Measurements from ENCODE around the gene MAP7.
"Not testable (repeated sequence)": the region's sequence is repeated elsewhere in the genome, so short reads cannot be mapped to it uniquely, and the experiment has no call there.

The MAP7 gene

GRCh38 chr6:136500414-136500813 is 49.8 kb downstream of the MAP7 start:
- no peaks in the 10 kb centered on the region for H3K4me1 ChIP-seq (ENCODE audit: control insufficient read depth in 1 of 2, insufficient read depth in 2 of 2, low read length in 2 of 2)
- no peaks in the 10 kb centered on the region for H3K36me3 ChIP-seq (ENCODE audit: control insufficient read depth in 1 of 2, insufficient read depth in 2 of 2, low read length in 2 of 2)
- H3K4me3 ChIP-seq (ENCODE audit: low read depth in 1 of 2, low read length in 2 of 2): no peak overlapping the region
- no peaks in the 10 kb centered on the region for H3K9me3 ChIP-seq (ENCODE audit: control insufficient read depth in 1 of 2, low read length in 2 of 2)
- H3K27ac ChIP-seq (ENCODE audit: low read depth, low read length): no peak overlapping the region
- H3K9ac ChIP-seq (ENCODE audit: low read depth in 1 of 2, low read length in 2 of 2): no peak overlapping the region
- no peaks in the 10 kb centered on the region for H3K27me3 ChIP-seq (ENCODE audit: control insufficient read depth in 1 of 2, insufficient read depth in 2 of 2, low read length in 2 of 2)

- H3K27me3 ChIP-seq (ENCODE audit: control insufficient read depth in 1 of 2, insufficient read depth in 2 of 2, low read length in 2 of 2): no peaks in the 10 kb centered on the region
- H3K4me3 ChIP-seq (ENCODE audit: low read depth in 1 of 2, low read length in 2 of 2): no peak overlapping the region
- no peaks in the 10 kb centered on the region for H3K4me1 ChIP-seq (ENCODE audit: control insufficient read depth in 1 of 2, insufficient read depth in 2 of 2, low read length in 2 of 2)
- no peaks in the 10 kb centered on the region for H3K9me3 ChIP-seq (ENCODE audit: control insufficient read depth in 1 of 2, low read length in 2 of 2)
- H3K27ac ChIP-seq (ENCODE audit: low read depth, low read length): no peak overlapping the region
- no peaks in the 10 kb centered on the region for H3K36me3 ChIP-seq (ENCODE audit: control insufficient read depth in 1 of 2, insufficient read depth in 2 of 2, low read length in 2 of 2)
- H3K9ac ChIP-seq (ENCODE audit: low read depth in 1 of 2, low read length in 2 of 2): no peak overlapping the region
Measured at GRCh38 chr6:136499370-136499769, 50.9 kb downstream of the MAP7 start.

DNA sequence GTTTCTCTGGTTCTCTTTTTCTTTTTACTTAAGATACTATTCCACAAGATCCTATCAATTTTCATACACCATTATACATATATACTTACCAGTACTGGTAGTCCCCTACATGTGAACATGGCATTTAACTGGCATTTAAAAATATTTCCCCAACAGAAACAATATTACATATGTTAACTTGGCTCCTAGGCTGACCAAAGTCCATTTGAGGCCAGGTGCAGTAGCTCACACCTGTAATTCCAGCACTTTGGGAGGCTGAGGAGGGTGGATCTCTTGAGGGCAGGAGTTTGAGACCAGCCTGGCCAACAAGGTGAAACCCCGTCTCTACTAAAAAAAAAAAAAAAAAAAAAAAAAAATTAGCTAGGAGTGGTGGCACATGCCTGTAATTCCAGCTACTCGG is 53.8 kb downstream of the MAP7 start:
- not testable (repeated sequence) for H3K27me3 ChIP-seq (ENCODE audit: control insufficient read depth in 1 of 2, insufficient read depth in 2 of 2, low read length in 2 of 2); H3K9ac ChIP-seq (ENCODE audit: low read depth in 1 of 2, low read length in 2 of 2); H3K36me3 ChIP-seq (ENCODE audit: control insufficient read depth in 1 of 2, insufficient read depth in 2 of 2, low read length in 2 of 2); H3K4me1 ChIP-seq (ENCODE audit: control insufficient read depth in 1 of 2, insufficient read depth in 2 of 2, low read length in 2 of 2); H3K27ac ChIP-seq (ENCODE audit: low read depth, low read length); H3K9me3 ChIP-seq (ENCODE audit: control insufficient read depth in 1 of 2, low read length in 2 of 2); H3K4me3 ChIP-seq (ENCODE audit: low read depth in 1 of 2, low read length in 2 of 2)

- Histone ChIP-seq H3K27ac (ENCODE audit: low read depth, low read length) (no peak overlapping the region), H3K4me3 (ENCODE audit: low read depth in 1 of 2, low read length in 2 of 2) (no peak overlapping the region), H3K36me3 (ENCODE audit: control insufficient read depth in 1 of 2, insufficient read depth in 2 of 2, low read length in 2 of 2) (no peaks in the 10 kb centered on the region), H3K9me3 (ENCODE audit: control insufficient read depth in 1 of 2, low read length in 2 of 2) (no peaks in the 10 kb centered on the region), H3K4me1 (ENCODE audit: control insufficient read depth in 1 of 2, insufficient read depth in 2 of 2, low read length in 2 of 2) (no peaks in the 10 kb centered on the region), H3K27me3 (ENCODE audit: control insufficient read depth in 1 of 2, insufficient read depth in 2 of 2, low read length in 2 of 2) (no peaks in the 10 kb centered on the region), H3K9ac (ENCODE audit: low read depth in 1 of 2, low read length in 2 of 2) (no peak overlapping the region)
Measured at GRCh38 chr6:136494710-136495109, 55.5 kb downstream of the MAP7 start.

DNA sequence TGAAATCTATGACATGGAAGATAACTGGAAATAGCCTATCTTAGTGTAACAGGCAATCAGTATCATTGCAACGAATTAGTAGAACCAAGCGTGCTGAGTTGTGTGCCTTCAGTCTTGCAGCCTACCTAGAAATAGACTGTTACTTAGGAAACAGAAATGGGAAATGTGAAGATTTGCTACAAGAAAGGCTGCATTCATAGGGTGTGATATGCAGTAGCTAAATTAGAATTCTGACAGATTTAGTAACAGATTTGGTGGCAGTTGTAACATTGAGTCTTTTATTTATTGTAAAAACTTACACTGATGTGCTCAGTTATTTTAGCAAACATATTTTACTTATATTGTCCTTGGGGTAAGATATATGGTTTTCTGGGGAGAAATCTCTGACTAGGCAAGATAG is 56.2 kb downstream of the MAP7 start:
- Histone ChIP-seq H3K9me3 (ENCODE audit: control insufficient read depth in 1 of 2, low read length in 2 of 2) (no peaks in the 10 kb centered on the region), H3K27ac (ENCODE audit: low read depth, low read length) (no peak overlapping the region)

DNA sequence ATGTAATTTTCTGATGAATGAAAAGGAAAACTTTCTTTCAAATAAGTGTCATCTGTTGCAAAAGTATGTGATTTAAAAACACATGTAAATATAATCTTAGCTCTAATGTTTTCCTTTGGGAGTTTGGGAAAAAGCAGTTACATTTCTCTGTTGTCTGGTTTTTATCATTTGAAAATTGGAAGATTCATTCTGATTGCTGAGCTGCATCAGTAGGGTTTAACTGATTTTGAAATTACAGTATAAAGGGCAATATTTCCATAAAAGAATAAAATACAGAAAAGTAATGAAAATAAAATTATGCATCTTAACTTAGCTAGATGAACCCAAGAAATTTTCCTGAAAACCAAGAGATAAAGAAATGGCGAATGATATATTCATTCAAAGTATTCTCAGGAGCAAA is 57.8 kb downstream of the MAP7 start:
- Histone ChIP-seq H3K27me3 (ENCODE audit: control insufficient read depth in 1 of 2, insufficient read depth in 2 of 2, low read length in 2 of 2) (no peaks in the 10 kb centered on the region), H3K4me1 (ENCODE audit: control insufficient read depth in 1 of 2, insufficient read depth in 2 of 2, low read length in 2 of 2) (no peaks in the 10 kb centered on the region), H3K9ac (ENCODE audit: low read depth in 1 of 2, low read length in 2 of 2) (no peak overlapping the region), H3K4me3 (ENCODE audit: low read depth in 1 of 2, low read length in 2 of 2) (no peak overlapping the region), H3K9me3 (ENCODE audit: control insufficient read depth in 1 of 2, low read length in 2 of 2) (no peaks in the 10 kb centered on the region), H3K27ac (ENCODE audit: low read depth, low read length) (no peak overlapping the region), H3K36me3 (ENCODE audit: control insufficient read depth in 1 of 2, insufficient read depth in 2 of 2, low read length in 2 of 2) (no peaks in the 10 kb centered on the region)

More for the DNA sequence above, 56.2 kb downstream of the MAP7 start:
- no peak overlapping the region for H3K4me3 ChIP-seq (ENCODE audit: low read depth in 1 of 2, low read length in 2 of 2)
- no peaks in the 10 kb centered on the region for H3K27me3 ChIP-seq (ENCODE audit: control insufficient read depth in 1 of 2, insufficient read depth in 2 of 2, low read length in 2 of 2)
- no peak overlapping the region for H3K9ac ChIP-seq (ENCODE audit: low read depth in 1 of 2, low read length in 2 of 2)
- H3K4me1 ChIP-seq (ENCODE audit: control insufficient read depth in 1 of 2, insufficient read depth in 2 of 2, low read length in 2 of 2): no peaks in the 10 kb centered on the region
- H3K36me3 ChIP-seq (ENCODE audit: control insufficient read depth in 1 of 2, insufficient read depth in 2 of 2, low read length in 2 of 2): no peaks in the 10 kb centered on the region

GRCh38 chr6:136491754-136492153 is 58.5 kb downstream of the MAP7 start:
- H3K27ac ChIP-seq (ENCODE audit: low read depth, low read length): no peak overlapping the region
- H3K9me3 ChIP-seq (ENCODE audit: control insufficient read depth in 1 of 2, low read length in 2 of 2): no peaks in the 10 kb centered on the region
- H3K4me1 ChIP-seq (ENCODE audit: control insufficient read depth in 1 of 2, insufficient read depth in 2 of 2, low read length in 2 of 2): no peaks in the 10 kb centered on the region
- H3K9ac ChIP-seq (ENCODE audit: low read depth in 1 of 2, low read length in 2 of 2): no peak overlapping the region
- no peak overlapping the region for H3K4me3 ChIP-seq (ENCODE audit: low read depth in 1 of 2, low read length in 2 of 2)
- no peaks in the 10 kb centered on the region for H3K27me3 ChIP-seq (ENCODE audit: control insufficient read depth in 1 of 2, insufficient read depth in 2 of 2, low read length in 2 of 2)
- no peaks in the 10 kb centered on the region for H3K36me3 ChIP-seq (ENCODE audit: control insufficient read depth in 1 of 2, insufficient read depth in 2 of 2, low read length in 2 of 2)

- Histone ChIP-seq H3K9ac (ENCODE audit: low read depth in 1 of 2, low read length in 2 of 2) (no peak overlapping the region), H3K4me3 (ENCODE audit: low read depth in 1 of 2, low read length in 2 of 2) (no peak overlapping the region), H3K4me1 (ENCODE audit: control insufficient read depth in 1 of 2, insufficient read depth in 2 of 2, low read length in 2 of 2) (no peaks in the 10 kb centered on the region), H3K27me3 (ENCODE audit: control insufficient read depth in 1 of 2, insufficient read depth in 2 of 2, low read length in 2 of 2) (no peaks in the 10 kb centered on the region), H3K36me3 (ENCODE audit: control insufficient read depth in 1 of 2, insufficient read depth in 2 of 2, low read length in 2 of 2) (no peaks in the 10 kb centered on the region), H3K27ac (ENCODE audit: low read depth, low read length) (no peak overlapping the region), H3K9me3 (ENCODE audit: control insufficient read depth in 1 of 2, low read length in 2 of 2) (no peaks in the 10 kb centered on the region)
Measured at GRCh38 chr6:136491251-136491650, 59.0 kb downstream of the MAP7 start.

GRCh38 chr6:136489689-136490033 is 60.6 kb downstream of the MAP7 start:
- H3K36me3 ChIP-seq (ENCODE audit: control insufficient read depth in 1 of 2, insufficient read depth in 2 of 2, low read length in 2 of 2); H3K27ac ChIP-seq (ENCODE audit: low read depth, low read length); H3K9ac ChIP-seq (ENCODE audit: low read depth in 1 of 2, low read length in 2 of 2); H3K27me3 ChIP-seq (ENCODE audit: control insufficient read depth in 1 of 2, insufficient read depth in 2 of 2, low read length in 2 of 2); H3K4me1 ChIP-seq (ENCODE audit: control insufficient read depth in 1 of 2, insufficient read depth in 2 of 2, low read length in 2 of 2); H3K4me3 ChIP-seq (ENCODE audit: low read depth in 1 of 2, low read length in 2 of 2); H3K9me3 ChIP-seq (ENCODE audit: control insufficient read depth in 1 of 2, low read length in 2 of 2): not testable (repeated sequence)

DNA sequence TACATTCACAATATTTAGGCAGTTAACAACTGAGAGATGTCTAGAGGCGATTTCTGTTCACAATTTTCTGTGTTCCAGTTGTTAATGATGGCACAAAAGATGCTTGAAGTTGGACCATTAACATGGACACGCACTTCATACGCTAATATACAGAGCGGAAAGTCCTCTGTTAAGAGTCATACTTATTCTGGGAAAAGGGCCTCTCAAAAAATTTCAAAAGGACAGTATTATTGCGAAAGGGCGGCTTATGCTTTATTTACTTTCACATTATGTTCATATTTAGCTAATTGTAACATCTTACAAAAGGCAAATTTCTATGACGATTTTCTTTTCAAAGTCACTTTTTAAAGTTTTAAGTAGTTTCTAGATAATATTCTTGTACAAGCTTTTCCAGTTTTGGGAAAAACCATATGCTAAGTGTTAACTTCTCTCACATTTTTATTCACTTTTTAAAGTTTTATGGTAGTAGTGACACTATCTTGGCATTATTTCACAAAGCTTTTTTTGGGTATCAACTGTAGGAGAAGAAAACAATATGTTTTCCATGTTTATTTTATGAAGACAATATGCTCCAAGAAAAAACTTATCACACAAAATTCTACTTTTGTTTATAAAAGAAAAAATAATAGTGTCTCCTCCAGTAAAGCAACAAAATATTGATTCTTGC is 62.3 kb downstream of the MAP7 start:
- Histone ChIP-seq H3K4me1 (ENCODE audit: control insufficient read depth in 1 of 2, insufficient read depth in 2 of 2, low read length in 2 of 2) (no peaks in the 10 kb centered on the region), H3K27me3 (ENCODE audit: control insufficient read depth in 1 of 2, insufficient read depth in 2 of 2, low read length in 2 of 2) (no peaks in the 10 kb centered on the region), H3K27ac (ENCODE audit: low read depth, low read length) (no peak overlapping the region), H3K9ac (ENCODE audit: low read depth in 1 of 2, low read length in 2 of 2) (no peak overlapping the region), H3K36me3 (ENCODE audit: control insufficient read depth in 1 of 2, insufficient read depth in 2 of 2, low read length in 2 of 2) (no peaks in the 10 kb centered on the region), H3K9me3 (ENCODE audit: control insufficient read depth in 1 of 2, low read length in 2 of 2) (no peaks in the 10 kb centered on the region), H3K4me3 (ENCODE audit: low read depth in 1 of 2, low read length in 2 of 2) (no peak overlapping the region)

GRCh38 chr6:136486357-136486756 is 63.9 kb downstream of the MAP7 start:
- H3K9ac ChIP-seq (ENCODE audit: low read depth in 1 of 2, low read length in 2 of 2): no peak overlapping the region
- H3K4me1 ChIP-seq (ENCODE audit: control insufficient read depth in 1 of 2, insufficient read depth in 2 of 2, low read length in 2 of 2): no peaks in the 10 kb centered on the region
- H3K27me3 ChIP-seq (ENCODE audit: control insufficient read depth in 1 of 2, insufficient read depth in 2 of 2, low read length in 2 of 2): no peaks in the 10 kb centered on the region
- no peaks in the 10 kb centered on the region for H3K36me3 ChIP-seq (ENCODE audit: control insufficient read depth in 1 of 2, insufficient read depth in 2 of 2, low read length in 2 of 2)
- H3K27ac ChIP-seq (ENCODE audit: low read depth, low read length): no peak overlapping the region
- no peak overlapping the region for H3K4me3 ChIP-seq (ENCODE audit: low read depth in 1 of 2, low read length in 2 of 2)
- no peaks in the 10 kb centered on the region for H3K9me3 ChIP-seq (ENCODE audit: control insufficient read depth in 1 of 2, low read length in 2 of 2)

All from duodenal mucosa (tissue), 2 donors.